Astrocyte of the spinal cord (primary cell): ENCODE measurements around the gene TSPAN33.

Experiments used
- DNase-seq: peaks from one replicate; pipeline ENCODE4 v3.0.0; 2011; ENCODE audit warnings: low read depth, low spot score
- H3K4me3 ChIP-seq: 2 replicates; pipeline ENCODE4 v1.5.1; 2011; ENCODE audit warnings: low read depth, mild to moderate bottlenecking, low read length, moderate library complexity
- CTCF ChIP-seq: IDR thresholded peaks from 2 replicates; pipeline ENCODE4 v1.5.1; 2012; ENCODE audit warnings: low read depth, mild to moderate bottlenecking, low read length, inconsistent platforms
- in situ Hi-C: cut with HindIII; loops from 2 replicates; pipeline ENCODE4 v1.10.0; 2017; ENCODE audit warnings: low sequenced_read_pairs

The TSPAN33 gene

DNA sequence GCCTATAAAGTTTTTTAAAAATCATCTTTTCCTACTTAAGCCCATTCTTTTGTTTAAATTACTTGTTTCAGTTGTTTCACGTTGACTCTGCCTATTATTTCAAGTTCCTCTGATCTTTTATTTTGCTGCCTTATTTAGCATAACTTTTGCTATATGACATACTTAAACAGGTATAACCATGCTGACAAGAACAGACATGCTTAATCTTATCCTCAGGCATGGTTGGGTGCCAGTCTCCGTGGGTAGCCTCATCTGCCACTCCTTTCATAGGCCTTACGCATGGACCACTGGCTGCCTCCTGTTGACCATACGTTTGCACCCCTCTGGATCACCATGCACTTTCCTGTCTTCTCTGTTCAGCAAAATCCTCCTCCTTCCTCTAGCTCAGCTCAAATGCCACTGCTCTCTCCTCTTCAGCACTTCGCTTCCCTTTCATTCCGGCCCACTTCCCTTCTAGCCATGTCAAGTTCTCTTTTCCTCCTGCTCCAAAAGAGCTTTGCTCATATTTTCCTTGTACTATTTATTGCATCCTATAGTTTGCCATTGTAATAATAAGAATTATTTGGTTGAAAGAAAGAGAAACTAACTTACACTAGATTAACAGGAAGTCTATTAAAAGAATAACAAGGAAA is 10.0 kb upstream of the TSPAN33 start:
- TF ChIP-seq CTCF: no peak
- in situ Hi-C loops: no loop called here
- H3K4me3 ChIP-seq: no peak overlapping the region
- no peak for DNase-seq

DNA sequence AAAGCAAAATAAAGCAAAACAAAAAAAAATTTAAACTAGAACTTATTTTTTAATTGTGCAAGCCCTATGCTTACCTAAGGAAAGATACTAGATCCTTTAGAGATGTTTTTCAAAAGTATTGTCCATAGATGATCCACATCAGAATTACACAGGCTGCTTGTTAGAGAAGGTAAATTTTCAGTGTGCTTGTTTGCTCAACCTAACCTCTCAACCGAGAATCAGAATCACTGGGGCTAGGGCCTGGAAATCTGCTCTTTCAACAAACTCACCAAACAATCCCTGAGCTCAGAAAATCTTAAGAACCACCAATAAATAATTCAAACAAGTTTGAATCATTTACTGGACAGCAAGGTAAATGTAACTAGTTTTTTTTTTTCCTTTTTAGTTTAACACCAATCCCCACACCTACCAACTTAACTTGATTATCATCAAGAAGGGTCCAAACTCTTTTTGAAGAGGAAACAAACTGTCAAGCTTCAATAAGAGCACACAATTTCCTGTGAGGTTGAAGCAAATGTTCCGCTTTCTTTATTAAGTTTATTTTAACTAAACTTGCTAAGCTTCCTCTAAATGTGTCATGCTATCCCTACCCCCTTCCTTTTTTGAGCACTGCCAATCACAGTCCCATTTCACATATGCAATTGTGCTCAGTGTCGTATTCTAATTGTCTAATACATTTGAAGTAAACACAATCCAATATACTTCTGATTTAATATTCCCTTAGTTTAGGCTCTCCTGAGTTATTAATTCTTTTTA is 7.4 kb upstream of the TSPAN33 start:
- no peak for DNase-seq
- no peak for TF ChIP-seq CTCF
- H3K4me3 ChIP-seq: no peak overlapping the region
- in situ Hi-C loops: no loop called here

GRCh38 chr7:129143724-129144094 is 798 bp upstream of the TSPAN33 start:
- DNase-seq: no peak
- in situ Hi-C loops: no loop called here
- no peak for TF ChIP-seq CTCF
- no peak overlapping the region for H3K4me3 ChIP-seq

- no peak for DNase-seq
- TF ChIP-seq CTCF: peak; percentile 28
- H3K4me3 ChIP-seq: peak overlapping the region; percentile 15
- in situ Hi-C loops: no loop called here
Measured at GRCh38 chr7:129144834-129145668, 544 bp downstream of the TSPAN33 start.

DNA sequence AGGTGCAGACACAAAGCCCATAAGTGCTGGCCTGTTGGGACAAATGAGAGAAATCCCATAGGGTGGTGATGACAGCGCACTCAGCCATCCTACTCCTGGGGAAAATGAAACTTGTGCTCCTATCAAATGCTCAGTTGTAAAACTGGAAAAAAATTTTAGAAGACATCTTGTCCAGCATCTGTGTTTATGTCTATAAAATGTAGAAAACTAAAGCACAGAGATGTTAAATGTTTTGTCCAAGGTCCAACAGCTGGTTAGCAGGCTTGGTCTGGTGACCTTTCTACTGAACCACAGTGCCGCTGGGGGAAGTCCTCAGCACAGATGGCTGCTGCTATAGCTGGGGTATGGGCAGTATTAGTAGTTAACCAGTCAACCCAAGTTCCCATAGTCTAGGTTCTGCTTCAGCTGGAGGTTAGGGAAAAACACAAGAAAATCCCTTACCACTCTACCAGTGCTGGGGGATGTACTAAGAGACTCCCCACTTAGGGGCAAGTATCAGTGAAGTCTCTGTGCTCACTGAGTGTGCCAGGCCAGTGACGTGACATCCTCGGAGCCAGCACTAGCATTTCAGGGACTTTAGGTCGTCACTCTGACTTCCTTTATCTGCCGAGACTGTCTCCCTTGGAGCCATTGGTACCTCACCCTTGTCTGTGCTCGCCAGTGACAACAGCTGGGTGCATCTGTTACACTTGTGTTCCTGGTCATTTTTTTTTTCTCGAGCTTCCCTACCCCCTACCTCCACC is 1.9 kb downstream of the TSPAN33 start:
- in situ Hi-C loops: no loop called here
- H3K4me3 ChIP-seq: no peak overlapping the region
- DNase-seq: no peak
- TF ChIP-seq CTCF: no peak

- no peak for DNase-seq
- TF ChIP-seq CTCF: no peak
- in situ Hi-C loops: no loop called here
- no peak overlapping the region for H3K4me3 ChIP-seq
Measured at GRCh38 chr7:129147731-129148130, 3.2 kb downstream of the TSPAN33 start.
